IMR-90 (cell line): ENCODE data around the gene RPL36. TPM values are rescaled to one million over a fixed set of nuclear protein-coding genes. Genes with fewer than 3 reads are reported as not detected.

ENCODE experiments used
- ATAC-seq: fragments of 200-7000 bp; cut with Tn5 transposase; 2 replicates; pipeline ENCODE4 v1.9.1; 2020; ENCODE audit warnings: low read depth, mild to moderate bottlenecking, moderate library complexity
- BruUV-seq: library from RNA; stranded (reverse); fragments of 400-500 nt; replicated peaks from 2 replicates; lab custom pipeline; 2021; lab: Mats Ljungman, UMichigan
- CTCF ChIA-PET: fragments of 300-600 bp; formaldehyde crosslinking; extraction: SDS; loops from one replicate; lab custom pipeline; 2021; ENCODE audit warnings: antibody characterized with exemption; lab: Yijun Ruan, JAX
- POLR2A ChIA-PET: fragments of 300-600 bp; sonication (Branson Sonifier 250); formaldehyde crosslinking; loops from one replicate; lab custom pipeline; 2022; ENCODE audit warnings: antibody characterized with exemption; ENCODE audit not compliant: unreplicated experiment; lab: Charles Lee
- DNase-seq: peaks from one replicate; pipeline ENCODE4 v3.0.0; 2013
- H2AFZ ChIP-seq: replicated peaks from 2 replicates; pipeline ENCODE3; 2013; ENCODE audit warnings: low read length, mild to moderate bottlenecking; ENCODE audit not compliant: poor library complexity
- H2AK5ac ChIP-seq: 2 replicates; pipeline ENCODE4 v1.6.1; 2013; ENCODE audit warnings: low read depth, low read length, inconsistent platforms
- H2AK9ac ChIP-seq: replicated peaks from 2 replicates; pipeline ENCODE3; 2013; ENCODE audit warnings: mild to moderate bottlenecking, low read depth, low read length, moderate library complexity; ENCODE audit not compliant: poor library complexity
- H2BK120ac ChIP-seq: 2 replicates; pipeline ENCODE4 v1.6.1; 2013; ENCODE audit warnings: low read depth, low read length, inconsistent platforms
- H2BK15ac ChIP-seq: 3 replicates; pipeline ENCODE4 v1.6.1; 2013; ENCODE audit warnings: low read depth, low read length, inconsistent platforms
- H2BK20ac ChIP-seq: 2 replicates; pipeline ENCODE4 v1.6.1; 2013; ENCODE audit warnings: low read depth, mild to moderate bottlenecking, inconsistent platforms, low read length, moderate library complexity
- H2BK5ac ChIP-seq: 2 replicates; pipeline ENCODE4 v1.6.1; 2013; ENCODE audit warnings: mild to moderate bottlenecking, low read depth, low read length, inconsistent platforms; ENCODE audit not compliant: poor library complexity, severe bottlenecking
- H3K14ac ChIP-seq: replicated peaks from 2 replicates; pipeline ENCODE4 v1.6.1; 2013; ENCODE audit warnings: low read depth, low read length, inconsistent platforms
- H3K18ac ChIP-seq: 2 replicates; pipeline ENCODE4 v1.6.1; 2013; ENCODE audit warnings: low read depth, low read length, control low read depth
- H3K23ac ChIP-seq: 2 replicates; pipeline ENCODE4 v1.6.1; 2013; ENCODE audit warnings: low read depth, low read length, inconsistent platforms
- H3K27ac ChIP-seq: 2 replicates; pipeline ENCODE4 v1.5.1; 2013; ENCODE audit warnings: mild to moderate bottlenecking, control low read depth, low read length; ENCODE audit not compliant: insufficient read depth
- H3K27me3 ChIP-seq: 2 replicates; pipeline ENCODE4 v1.6.1; 2013; ENCODE audit warnings: low read length; ENCODE audit not compliant: control insufficient read depth, insufficient read depth
- H3K36me3 ChIP-seq: 2 replicates; pipeline ENCODE4 v1.6.1; 2013; ENCODE audit warnings: low read length, mixed read lengths; ENCODE audit not compliant: control insufficient read depth, insufficient read depth
- H3K4ac ChIP-seq: 2 replicates; pipeline ENCODE4 v1.6.1; 2013; ENCODE audit warnings: low read depth, low read length, inconsistent platforms
- H3K4me1 ChIP-seq: 2 replicates; pipeline ENCODE4 v1.6.1; 2013; ENCODE audit warnings: low read length, mixed read lengths; ENCODE audit not compliant: control insufficient read depth, insufficient read depth
- H3K4me2 ChIP-seq: 2 replicates; pipeline ENCODE4 v1.6.1; 2013; ENCODE audit warnings: low read depth, mild to moderate bottlenecking, control low read depth, low read length, moderate library complexity
- H3K4me3 ChIP-seq: 2 replicates; pipeline ENCODE4 v1.5.1; 2013; ENCODE audit warnings: low read depth, mild to moderate bottlenecking, control low read depth, low read length, moderate library complexity; ENCODE audit not compliant: insufficient read depth
- H3K56ac ChIP-seq: 2 replicates; pipeline ENCODE4 v1.6.1; 2013; ENCODE audit warnings: low read length, inconsistent platforms; ENCODE audit not compliant: insufficient read depth; ENCODE audit errors: extremely low read depth
- H3K79me1 ChIP-seq, 2 experiments: 2 replicates each; pipeline ENCODE4 v1.6.1; 2013; ENCODE audit warnings: low read length in 2 of 2, inconsistent platforms in 1 of 2, low read depth in 1 of 2
- H3K9ac ChIP-seq: 2 replicates; pipeline ENCODE4 v1.6.1; 2013; ENCODE audit warnings: low read depth, low read length, control low read depth
- H3K9me1 ChIP-seq: 2 replicates; pipeline ENCODE4 v1.6.1; 2013; ENCODE audit warnings: low read length, inconsistent platforms; ENCODE audit not compliant: insufficient read depth
- H3K9me3 ChIP-seq: 2 replicates; pipeline ENCODE4 v1.6.1; 2013; ENCODE audit warnings: low read length; ENCODE audit not compliant: control insufficient read depth, insufficient read depth
- H4K20me1 ChIP-seq: 2 replicates; pipeline ENCODE4 v1.6.1; 2013; ENCODE audit warnings: low read length, inconsistent platforms; ENCODE audit not compliant: insufficient read depth
- H4K5ac ChIP-seq: 2 replicates; pipeline ENCODE4 v1.6.1; 2013; ENCODE audit warnings: mild to moderate bottlenecking, low read depth, low read length, control low read depth
- H4K8ac ChIP-seq, 2 experiments: 2 replicates each; pipeline ENCODE4 v1.6.1; 2013; ENCODE audit warnings: low read depth in 2 of 2, low read length in 2 of 2, control low read depth in 1 of 2, inconsistent platforms in 1 of 2
- H4K91ac ChIP-seq: 2 replicates; pipeline ENCODE4 v1.6.1; 2013; ENCODE audit warnings: low read depth, low read length, inconsistent platforms; ENCODE audit not compliant: insufficient read depth
- CEBPB ChIP-seq: IDR thresholded peaks from 2 replicates; pipeline ENCODE4 v1.6.1; 2012; ENCODE audit warnings: low read depth, low read length, improper control_type of control experiment
- CHD1 ChIP-seq: IDR thresholded peaks from 2 replicates; pipeline ENCODE4 v1.6.1; 2012; ENCODE audit warnings: low read depth, low read length, improper control_type of control experiment
- MAZ ChIP-seq: IDR thresholded peaks from 2 replicates; pipeline ENCODE4 v1.6.1; 2012; ENCODE audit warnings: low read depth, mild to moderate bottlenecking, low read length, improper control_type of control experiment, moderate library complexity, borderline replicate concordance
- RAD21 ChIP-seq: IDR thresholded peaks from 2 replicates; pipeline ENCODE4 v1.6.1; 2012; ENCODE audit warnings: low read length, improper control_type of control experiment
- RCOR1 ChIP-seq: IDR thresholded peaks from 2 replicates; pipeline ENCODE4 v1.6.1; 2012; ENCODE audit warnings: mild to moderate bottlenecking, low read length, improper control_type of control experiment; ENCODE audit not compliant: insufficient replicate concordance
- RFX5 ChIP-seq: IDR thresholded peaks from 2 replicates; pipeline ENCODE4 v1.8.0; 2012; ENCODE audit warnings: low read depth, mild to moderate bottlenecking, low read length, moderate library complexity
- USF2 ChIP-seq: fragments of 150-350 bp; IDR thresholded peaks from 2 replicates; pipeline ENCODE4 v1.6.1; 2017; ENCODE audit warnings: mild to moderate bottlenecking, antibody characterized with exemption, low read length, low read depth
- WGBS, 2 experiments: methylation state at CpG; one replicate each; pipeline versions ENCODE4 v1.1.5 to v1.1.7; 2013; ENCODE audit warnings: missing lambda C conversion rate in 2 of 2; ENCODE audit not compliant: insufficient read length in 1 of 2; ENCODE audit errors: extremely low coverage in 2 of 2; 5-methylcytosine and 5-hydroxymethylcytosine counted together
- dilution Hi-C: fragments of 300-500 bp; cut with HindIII; formaldehyde crosslinking; loops from one replicate; pipeline ENCODE4 v1.14.3; 2018; ENCODE audit warnings: low sequenced_read_pairs; ENCODE audit not compliant: unreplicated experiment
- in situ Hi-C: fragments of 300-500 bp; cut with MboI; formaldehyde crosslinking; loops from 3 replicates; pipeline ENCODE4 v1.14.3; 2019; ENCODE audit warnings: low sequenced_read_pairs, inconsistent platforms, mixed read lengths
- intact Hi-C: fragments of 100-400 bp; cut with micrococcal nuclease; formaldehyde crosslinking; loops from 2 replicates; pipeline ENCODE4 v1.10.0; 2022
- polyA plus RNA-seq, 3 experiments: library from polyadenylated mRNA; depleted of rRNA; stranded (reverse); fragments of >200 nt; gene quantifications; 2 replicates each; pipeline ENCODE4 v1.2.3, GENCODE V29; 2012; ENCODE audit warnings: low replicate concordance in 1 of 3
- total RNA-seq: library from RNA; depleted of rRNA; stranded (reverse); fragments of >200 nt; gene quantifications from 2 replicates; pipeline ENCODE4 v1.2.3, GENCODE V29; 2012

RPL36 gene
- total and polyA plus RNA-seq, 2 of the 4 experiments (the other 2 are of a cell fraction), result 232 to 757 TPM

GRCh38 chr19:5681391-5682106 is 8.5 kb upstream of the RPL36 start:
- H2BK15ac ChIP-seq, result no peak overlapping the region
- peak overlapping the region; percentile 59 for H3K4me3 ChIP-seq
- no peaks in the 10 kb centered on the region; the same call in 1 of the 2 replicates for H4K20me1 ChIP-seq
- ChIA-PET POLR2A (no interaction called here), CTCF (no interaction called here)
- peak overlapping the region; percentile 65 for H3K14ac ChIP-seq
- H3K56ac ChIP-seq, result no peak overlapping the region
- no peaks in the 10 kb centered on the region for H3K9me3 ChIP-seq
- H2BK120ac ChIP-seq, result no peak overlapping the region
- 65 to 100% methylated on average over 1 to 10 of the region's 17 CpGs for WGBS, 2 experiments
- H2AK5ac ChIP-seq, result peak overlapping the region; percentile 75
- ATAC-seq (no peak), DNase-seq (no peak)
- peak overlapping the region; percentile 94 for H2AK9ac ChIP-seq
- H3K27ac ChIP-seq, result no peak overlapping the region
- H3K4me1 ChIP-seq, result peaks cover 7% of the 10 kb centered on the region
- no TSS peak for BruUV-seq
- H3K36me3 ChIP-seq, result no peaks in the 10 kb centered on the region
- no peaks in the 10 kb centered on the region for H3K27me3 ChIP-seq
- peak overlapping the region; percentile 20; the same call in 1 of the 2 replicates for H4K91ac ChIP-seq
- in situ Hi-C loops, result no loop called here
- H2BK5ac ChIP-seq, result no peak overlapping the region
- intact Hi-C loops, result no loop called here
- peak overlapping the region; percentile 72 for H3K4me2 ChIP-seq
- dilution Hi-C loops, result no loop called here
- H3K4ac ChIP-seq, result peak overlapping the region; percentile 50
- peak overlapping the region; percentile 36 for H3K9ac ChIP-seq
- TF ChIP-seq USF2 (no peak), CHD1 (no peak), RCOR1 (no peak), CEBPB (no peak), RFX5 (no peak), MAZ (no peak), RAD21 (no peak)
- no peak overlapping the region for H2BK20ac ChIP-seq
- H3K18ac ChIP-seq, result no peak overlapping the region; the same call in 1 of the 2 replicates
- H4K8ac ChIP-seq, result peak overlapping the region; percentile 56 to 68; a peak in 2 of 4 replicates
- no peak overlapping the region for H4K5ac ChIP-seq
- H2AFZ ChIP-seq, result peak overlapping the region; percentile 97
- peaks cover 3% of the 10 kb centered on the region; the same call in 1 of the 2 replicates for H3K9me1 ChIP-seq
- H3K23ac ChIP-seq, result peak overlapping the region; percentile 70
- H3K79me1 ChIP-seq, result peaks cover 15 to 19% of the 10 kb centered on the region in 2 experiments; a peak in 3 of 4 replicates
